Cardiac septum (tissue), 1 donor: ENCODE data around the gene TDRD10. TPM values are rescaled to one million over a fixed set of nuclear protein-coding genes. Genes with fewer than 3 reads are reported as not detected.
A peak's percentile ranks its signal among the peaks of the same experiment; 100 is the strongest.

Experiments used
- DNase-seq: peaks from one replicate; pipeline ENCODE4 v3.0.0-alpha.2; 2020; ENCODE audit warnings: low spot score
- intact Hi-C: fragments of 100-400 bp; cut with DNase I; formaldehyde crosslinking; loops from one replicate; pipeline ENCODE4 v1.14.0; 2022
- total RNA-seq: library from RNA; stranded (reverse); fragmentation: NEBNext Ultra II Directional; extraction: Animal tissue kit (Norgen Biotek cat#: 25700); gene quantifications from one replicate; pipeline ENCODE4 v1.2.1, GENCODE V29; 2021
- donor health status: DM: no; HTN: no; CAD: no.

Gene TDRD10
- total RNA-seq, 1 donor from 2014 or later, result 5.0 TPM

GRCh38 chr1:154547105-154547732, 45.2 kb downstream of the TDRD10 start:
- intact Hi-C loops, result loop anchor here (10.0 kb wide), 1 partner anchor 202 kb away; no protein-coding TSS in a partner anchor
- DNase-seq, result no peak

GRCh38 chr1:154548028-154548427, 46.0 kb downstream of the TDRD10 start:
- DNase-seq, result no peak
- intact Hi-C loops, result loop anchor here (10.0 kb wide), 1 partner anchor 203 kb away; no protein-coding TSS in a partner anchor

DNA sequence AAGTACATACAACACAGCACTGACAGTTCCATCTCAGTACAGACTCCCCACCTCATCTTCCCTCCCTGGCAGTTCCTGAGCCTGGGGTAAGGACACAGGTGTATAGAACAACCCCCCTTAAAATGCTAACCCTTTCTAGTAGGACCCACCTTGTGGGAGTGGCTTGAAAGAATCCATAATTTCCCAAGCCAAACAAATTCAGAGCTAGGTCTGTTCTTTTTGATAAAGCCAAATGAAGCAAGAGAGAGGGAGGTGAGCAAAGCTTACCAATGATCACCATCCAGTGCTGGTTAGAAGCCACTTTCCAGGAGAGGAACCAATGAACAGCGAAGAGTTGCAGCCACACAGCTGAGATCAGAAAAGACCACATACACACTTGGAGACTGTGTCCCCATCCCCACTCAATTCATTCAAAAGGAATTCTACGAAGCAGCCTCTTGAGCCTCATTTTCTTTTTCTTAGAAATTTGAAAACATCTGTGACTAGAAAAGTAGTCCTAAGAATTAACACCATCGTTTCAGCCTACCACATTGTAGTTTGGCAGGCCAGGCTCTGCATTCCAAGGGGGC, 47.3 kb downstream of the TDRD10 start:
- intact Hi-C loops, result loop anchor here (10.0 kb wide), 1 partner anchor 204 kb away; no protein-coding TSS in a partner anchor
- DNase-seq, result no peak

DNA sequence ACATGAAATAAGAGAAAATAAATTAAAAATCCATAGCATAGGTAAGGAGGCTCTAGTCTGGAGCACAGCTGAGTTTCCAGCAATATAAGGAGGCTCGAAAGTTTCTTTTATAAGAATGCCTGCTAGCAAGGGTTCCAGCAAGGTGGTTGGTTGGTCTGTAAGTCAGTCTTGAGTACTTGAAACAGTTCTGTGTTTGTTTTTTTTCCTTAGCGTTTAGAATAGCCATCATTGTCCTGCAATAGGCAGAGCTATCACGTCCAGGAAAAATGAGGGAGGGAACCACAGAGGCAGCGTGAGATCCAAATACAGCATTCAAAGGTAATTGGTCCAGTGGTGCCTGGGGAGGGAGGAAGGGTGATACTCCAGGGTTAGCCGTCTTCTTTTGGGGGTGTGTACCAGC, 48.1 kb downstream of the TDRD10 start:
- no peak for DNase-seq
- intact Hi-C loops, result no loop called here

- intact Hi-C loops, result no loop called here
- no peak for DNase-seq
These were observed 48.6 kb downstream of the TDRD10 start for GRCh38 chr1:154550657-154551056.

DNA sequence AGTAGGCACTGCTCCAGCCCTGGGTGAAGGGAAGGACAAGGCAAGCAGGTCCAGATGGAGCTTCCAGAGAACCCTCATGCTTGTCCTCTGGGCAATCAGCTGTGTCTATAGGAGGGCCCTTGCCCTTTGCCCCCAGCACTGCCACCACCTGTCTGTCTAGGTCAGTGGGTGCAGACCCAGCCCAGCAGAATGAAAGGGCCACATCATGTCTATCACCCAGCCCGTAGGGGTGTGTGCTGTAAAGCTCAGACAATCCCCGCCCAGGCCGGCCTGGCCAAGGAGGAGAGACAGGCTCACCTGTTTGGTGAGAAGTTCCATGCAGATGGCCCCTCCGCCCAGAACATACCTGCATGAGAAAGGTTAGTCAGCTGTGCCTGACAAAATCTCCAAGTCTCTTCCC, 49.5 kb downstream of the TDRD10 start:
- no peak for DNase-seq
- intact Hi-C loops, result no loop called here

DNA sequence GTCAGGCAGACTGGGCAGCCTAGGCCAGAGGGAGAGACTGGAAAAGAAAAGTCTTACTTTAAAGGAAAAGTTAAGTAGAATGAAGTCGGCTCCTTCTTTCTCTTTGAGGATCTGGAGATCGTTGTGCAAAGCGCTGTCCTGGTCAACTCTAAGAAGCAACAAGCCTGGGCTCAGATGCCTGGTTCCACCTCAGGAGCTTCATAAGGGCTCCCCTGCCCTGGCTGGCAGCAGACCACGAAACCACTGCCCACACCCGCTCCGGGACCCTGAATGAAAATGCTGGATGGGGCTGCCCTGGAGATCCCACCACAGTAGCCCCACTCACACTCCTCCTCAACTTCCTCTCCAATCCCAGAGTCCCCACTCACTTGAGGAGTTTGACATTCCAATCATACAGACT, 50.0 kb downstream of the TDRD10 start:
- intact Hi-C loops, result no loop called here
- DNase-seq, result no peak

DNA sequence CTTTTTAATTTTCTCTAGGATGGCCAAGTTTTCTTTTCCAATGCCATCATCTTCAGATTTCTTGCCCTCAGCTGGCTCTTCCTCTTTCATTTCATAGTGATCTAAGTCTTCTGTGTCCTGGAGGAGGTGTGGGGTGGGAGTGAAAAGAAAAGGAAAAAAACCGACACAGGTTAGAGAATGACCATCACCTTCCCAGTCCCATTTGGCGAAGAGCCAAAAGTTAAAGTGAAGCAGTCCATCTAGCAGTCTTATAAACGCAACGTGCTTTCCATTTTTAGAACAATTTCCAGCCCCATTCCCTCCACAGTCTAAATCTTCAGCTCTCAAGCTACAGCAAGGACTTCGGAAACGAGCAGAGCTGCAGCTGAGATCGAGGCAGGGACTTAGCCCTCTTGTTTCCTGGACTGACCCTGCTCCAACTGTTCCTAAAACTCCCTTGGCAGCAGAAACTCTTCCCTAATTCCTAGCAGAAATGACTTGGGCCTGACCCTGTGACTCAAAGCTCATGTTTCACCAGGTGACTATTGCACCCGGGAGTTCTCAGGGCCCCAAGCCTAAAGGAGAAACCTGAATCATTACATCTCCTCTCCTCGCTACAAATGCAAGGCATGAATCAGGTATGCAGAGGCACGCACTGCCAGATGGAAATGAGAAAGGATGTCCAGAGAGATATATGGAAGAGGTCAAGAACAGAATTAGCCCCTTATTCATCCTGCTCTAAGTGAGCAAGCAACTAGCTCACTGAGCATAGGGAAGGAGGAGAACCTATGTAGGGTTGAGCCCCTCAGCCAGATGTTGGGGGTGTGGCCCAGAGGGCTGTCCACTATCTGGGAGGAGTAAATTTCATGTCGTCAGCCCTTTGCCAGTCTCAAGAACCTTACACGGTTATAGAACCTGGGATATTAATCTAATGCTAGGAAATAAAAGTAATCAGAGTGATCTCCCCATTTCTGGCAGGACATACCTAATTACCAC, 51.3 kb downstream of the TDRD10 start:
- no peak for DNase-seq
- intact Hi-C loops, result no loop called here

- no peak for DNase-seq
- intact Hi-C loops, result loop anchor here (5.0 kb wide), 2 partner anchors 149 to 201 kb away; partner anchors contain the start of gene IL6R
These were observed 54.4 kb downstream of the TDRD10 start for GRCh38 chr1:154556422-154556821.

GRCh38 chr1:154557248-154557938, 55.4 kb downstream of the TDRD10 start:
- intact Hi-C loops, result loop anchor here (5.0 kb wide), 2 partner anchors 150 to 200 kb away; partner anchors contain the start of gene IL6R
- DNase-seq, result no peak

- peak; percentile 86 for DNase-seq
- intact Hi-C loops, result loop anchor here (2.0 to 5.0 kb wide), 5 partner anchors 71 to 443 kb away; partner anchors contain the start of genes IL6R and PMVK
These were observed 56.1 kb downstream of the TDRD10 start, which contains the start of gene UBE2Q1 for GRCh38 chr1:154557939-154558719. Gene UBE2Q1 (minus strand): TSS chr1:154558662. CDS start chr1:154558553, 109 bp downstream.

GRCh38 chr1:154558720-154559465, 56.9 kb downstream of the TDRD10 start:
- DNase-seq, result peak; percentile 99
- intact Hi-C loops, result loop anchor here (1.0 to 5.0 kb wide), 7 partner anchors 48 to 442 kb away; partner anchors contain the start of genes IL6R and PMVK

DNA sequence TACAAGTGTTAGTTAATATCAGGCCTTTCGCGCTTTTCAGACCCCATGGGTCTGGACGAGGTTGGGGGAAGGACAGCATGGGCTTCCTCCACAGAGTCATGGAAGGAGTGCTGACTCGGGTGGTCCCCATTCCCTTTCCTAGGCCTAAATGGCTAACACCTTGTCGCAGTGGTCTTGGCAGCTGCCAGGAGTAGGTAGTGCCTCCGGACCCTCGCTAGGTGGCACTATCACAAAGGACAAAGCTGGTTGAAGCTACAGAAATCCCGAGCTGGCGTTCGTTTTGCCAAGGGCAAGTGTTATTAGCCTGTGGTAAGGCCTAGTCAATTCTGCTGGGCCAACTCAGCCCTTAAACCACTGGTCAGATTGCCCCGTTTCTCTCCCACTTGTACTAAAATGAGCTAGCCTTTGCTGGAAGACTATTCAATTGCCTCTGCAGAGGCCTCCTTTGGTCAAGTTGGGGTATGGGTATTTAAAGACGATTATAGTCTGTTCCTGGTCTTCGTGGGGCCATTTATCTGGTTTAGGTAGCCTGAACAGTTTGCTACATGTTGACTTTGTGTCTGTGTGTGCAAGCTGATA, 57.5 kb downstream of the TDRD10 start:
- peak; percentile 91 for DNase-seq
- intact Hi-C loops, result loop anchor here (1.0 to 5.0 kb wide), 7 partner anchors 48 to 441 kb away; partner anchors contain the start of genes IL6R and PMVK

DNA sequence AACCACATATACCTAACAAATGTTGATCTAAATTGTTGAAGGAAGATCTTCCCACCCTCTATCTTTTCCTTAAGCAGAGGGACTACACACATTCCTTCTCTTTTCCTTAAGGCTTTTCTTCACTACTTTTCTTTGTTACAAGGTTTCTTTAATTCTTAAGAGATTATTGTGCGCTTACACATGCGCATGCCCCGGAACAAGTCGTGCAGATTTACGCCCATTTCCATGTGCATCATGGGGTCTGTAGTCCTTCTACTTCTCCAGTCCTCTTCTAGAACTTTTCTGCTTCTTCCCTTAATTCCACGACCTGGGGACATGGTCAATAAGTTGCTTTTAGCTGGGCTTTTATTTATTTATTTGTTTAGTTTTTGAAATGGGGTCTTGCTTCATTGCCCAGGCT, 63.9 kb downstream of the TDRD10 start:
- no peak for DNase-seq
- intact Hi-C loops, result no loop called here

GRCh38 chr1:154567386-154568156, 65.6 kb downstream of the TDRD10 start, which contains the start of gene CHRNB2:
Gene CHRNB2 (plus strand): TSS chr1:154567778. CDS start chr1:154568045, 267 bp downstream.
- DNase-seq, result peak; percentile 83
- intact Hi-C loops, result no loop called here

DNA sequence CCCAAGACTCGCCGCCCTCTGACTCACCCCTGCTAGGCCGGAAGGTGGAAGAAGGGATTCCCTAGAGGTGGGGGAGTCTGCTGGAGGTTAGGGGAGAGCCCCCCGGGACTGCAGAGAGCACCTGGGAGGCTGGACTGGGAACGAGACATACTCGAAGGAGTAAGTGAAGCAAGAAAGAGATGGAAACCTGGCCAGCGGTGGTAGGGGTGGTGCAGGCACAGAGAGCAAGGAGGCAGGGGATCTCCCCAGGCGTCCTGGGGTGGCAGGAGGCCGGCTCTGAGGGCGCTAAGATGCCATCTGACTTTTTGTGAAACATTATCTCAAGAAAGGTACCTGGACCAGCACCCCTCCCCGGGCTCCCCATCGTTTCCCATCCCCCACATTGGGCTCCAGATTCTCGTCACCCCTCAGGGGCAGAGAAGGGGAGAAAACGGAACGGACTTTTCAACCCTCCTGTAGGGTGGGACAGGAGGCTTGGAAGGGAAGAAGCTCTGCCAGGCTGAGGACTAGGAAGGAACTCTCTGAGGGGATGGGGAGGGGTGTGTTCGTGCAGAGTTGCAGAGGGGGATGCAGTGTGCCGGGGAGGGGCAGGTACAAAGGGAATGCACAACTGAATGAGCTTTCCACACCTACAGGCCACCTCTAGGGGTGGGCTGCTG, 66.3 kb downstream of the TDRD10 start:
- intact Hi-C loops, result no loop called here
- DNase-seq, result no peak
